Esophagus squamous epithelium (tissue), 4 donors: ENCODE data around the gene NPM3.

Experiments
- POLR2A ChIP-seq, 4 donors: fragments of 450-650 bp; IDR thresholded peaks; one replicate each; pipeline ENCODE4 v1.6.1; 2017; ENCODE audit warnings: antibody characterized with exemption in 4 of 4, mild to moderate bottlenecking in 4 of 4, moderate library complexity in 3 of 4
- TF ChIP-seq, protein P1 (sequence below), 6 experiments: fragments of 450-650 bp in 4 of 6; fragments of 200-600 bp in 2 of 6; sonication (generic) in 2 of 6; IDR thresholded peaks; one replicate each; pipeline ENCODE4 v1.5.1; 2016 to 2019; ENCODE audit warnings: antibody characterized with exemption in 6 of 6, mild to moderate bottlenecking in 4 of 6, moderate library complexity in 4 of 6

DNA sequence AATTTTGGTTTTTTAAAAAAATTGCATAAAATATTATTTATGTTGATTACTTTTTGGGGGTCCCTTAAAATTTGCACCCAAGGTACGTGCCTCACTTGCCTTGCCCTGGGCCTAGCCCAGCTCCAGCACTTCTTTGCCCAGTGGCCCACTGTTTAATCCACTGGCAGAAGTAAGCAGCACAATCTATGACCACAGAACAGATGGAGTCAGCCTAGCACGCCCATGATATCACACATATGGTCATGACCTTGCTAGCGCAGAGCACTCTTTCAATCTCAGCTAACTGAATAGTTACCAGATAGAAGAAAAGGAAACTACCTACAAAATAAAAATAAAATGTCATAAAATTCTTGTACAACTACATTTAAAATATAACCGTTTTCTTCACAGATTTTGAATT, 29.4 kb upstream of the NPM3 start:
- TF ChIP-seq, protein P1, sequence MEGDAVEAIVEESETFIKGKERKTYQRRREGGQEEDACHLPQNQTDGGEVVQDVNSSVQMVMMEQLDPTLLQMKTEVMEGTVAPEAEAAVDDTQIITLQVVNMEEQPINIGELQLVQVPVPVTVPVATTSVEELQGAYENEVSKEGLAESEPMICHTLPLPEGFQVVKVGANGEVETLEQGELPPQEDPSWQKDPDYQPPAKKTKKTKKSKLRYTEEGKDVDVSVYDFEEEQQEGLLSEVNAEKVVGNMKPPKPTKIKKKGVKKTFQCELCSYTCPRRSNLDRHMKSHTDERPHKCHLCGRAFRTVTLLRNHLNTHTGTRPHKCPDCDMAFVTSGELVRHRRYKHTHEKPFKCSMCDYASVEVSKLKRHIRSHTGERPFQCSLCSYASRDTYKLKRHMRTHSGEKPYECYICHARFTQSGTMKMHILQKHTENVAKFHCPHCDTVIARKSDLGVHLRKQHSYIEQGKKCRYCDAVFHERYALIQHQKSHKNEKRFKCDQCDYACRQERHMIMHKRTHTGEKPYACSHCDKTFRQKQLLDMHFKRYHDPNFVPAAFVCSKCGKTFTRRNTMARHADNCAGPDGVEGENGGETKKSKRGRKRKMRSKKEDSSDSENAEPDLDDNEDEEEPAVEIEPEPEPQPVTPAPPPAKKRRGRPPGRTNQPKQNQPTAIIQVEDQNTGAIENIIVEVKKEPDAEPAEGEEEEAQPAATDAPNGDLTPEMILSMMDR (IDR thresholded peaks at IDR 0.05): no peak
- no peak for TF ChIP-seq POLR2A (IDR thresholded peaks at IDR 0.05)
